Measurements from ENCODE around the gene YTHDC1. TPM values are rescaled to one million over a fixed set of nuclear protein-coding genes. Genes with fewer than 3 reads are reported as not detected.
"Not testable (repeated sequence)": the region's sequence is repeated elsewhere in the genome, so short reads cannot be mapped to it uniquely, and the experiment has no call there.

YTHDC1 gene
- 23.2 and 25.4 TPM in 2 replicates for total RNA-seq (2014; rRNA removed; shearing (Covaris generic))

- DNase-seq (ENCODE audit: low read depth) = peak; percentile 91
These were observed at the start of gene YTHDC1 for GRCh38 chr4:68349649-68350360. YTHDC1 (minus strand) TSS chr4:68350090; CDS start chr4:68349753, 337 bp downstream.

GRCh38 chr4:68399306-68399705 lies 49.4 kb upstream of the YTHDC1 start:
- no peak for DNase-seq (ENCODE audit: low read depth)

GRCh38 chr4:68396756-68397155 lies 46.9 kb upstream of the YTHDC1 start:
- DNase-seq (ENCODE audit: low read depth) = no peak

- no peak for DNase-seq (ENCODE audit: low read depth)
These were observed 41.5 kb upstream of the YTHDC1 start for GRCh38 chr4:68391436-68391835.

- DNase-seq (ENCODE audit: low read depth) = no peak
These were observed 40.5 kb upstream of the YTHDC1 start for GRCh38 chr4:68390205-68390935.

GRCh38 chr4:68389386-68389913 lies 39.6 kb upstream of the YTHDC1 start:
- not testable (repeated sequence) for DNase-seq (ENCODE audit: low read depth)

- no peak for DNase-seq (ENCODE audit: low read depth)
These were observed 38.5 kb upstream of the YTHDC1 start for GRCh38 chr4:68388347-68388865.

- DNase-seq (ENCODE audit: low read depth) = no peak
These were observed 35.4 kb upstream of the YTHDC1 start for GRCh38 chr4:68385267-68385666.

GRCh38 chr4:68383115-68383514 lies 33.2 kb upstream of the YTHDC1 start:
- no peak for DNase-seq (ENCODE audit: low read depth)

GRCh38 chr4:68378226-68378625 lies 28.3 kb upstream of the YTHDC1 start:
- DNase-seq (ENCODE audit: low read depth) = no peak

GRCh38 chr4:68375667-68376559 lies 26.0 kb upstream of the YTHDC1 start:
- peak; percentile 55 for DNase-seq (ENCODE audit: low read depth)

- DNase-seq (ENCODE audit: low read depth) = peak; percentile 69
These were observed 23.6 kb upstream of the YTHDC1 start for GRCh38 chr4:68373513-68373912.

- DNase-seq (ENCODE audit: low read depth) = no peak
These were observed 22.7 kb upstream of the YTHDC1 start for GRCh38 chr4:68372588-68372987.

GRCh38 chr4:68369142-68369805 lies 19.4 kb upstream of the YTHDC1 start:
- DNase-seq (ENCODE audit: low read depth) = peak; percentile 39

- peak; percentile 10 for DNase-seq (ENCODE audit: low read depth)
These were observed 18.8 kb upstream of the YTHDC1 start for GRCh38 chr4:68368691-68369131.

GRCh38 chr4:68367835-68368234 lies 17.9 kb upstream of the YTHDC1 start:
- DNase-seq (ENCODE audit: low read depth) = no peak

GRCh38 chr4:68366600-68366999 lies 16.7 kb upstream of the YTHDC1 start:
- DNase-seq (ENCODE audit: low read depth) = no peak

- no peak for DNase-seq (ENCODE audit: low read depth)
These were observed 15.2 kb upstream of the YTHDC1 start for GRCh38 chr4:68365068-68365467.

GRCh38 chr4:68361146-68361589 lies 11.3 kb upstream of the YTHDC1 start:
- peak; percentile 56 for DNase-seq (ENCODE audit: low read depth)

- DNase-seq (ENCODE audit: low read depth) = no peak
These were observed 10.5 kb upstream of the YTHDC1 start for GRCh38 chr4:68360231-68360968.

Data from RPMI7951 (cell line).